Memory B cell (primary cell): ENCODE results near the gene NPDC1.
"Not testable (repeated sequence)": the region's sequence is repeated elsewhere in the genome, so short reads cannot be mapped to it uniquely, and the experiment has no call there.

Experiments
- ATAC-seq: fragments of 150-1000 bp; cut with Tn5 transposase; 2 replicates; pipeline ENCODE4 v1.10.0; 2021; ENCODE audit warnings: low read depth, mild to moderate bottlenecking, moderate library complexity
- DNase-seq, 2 donors: peaks; one replicate each; pipeline ENCODE4 v3.0.0; 2022; ENCODE audit warnings: low spot score in 2 of 2
- H3K27ac Mint-ChIP-seq: one replicate; pipeline ENCODE4 v1.8.0; 2022; ENCODE audit warnings: mild to moderate bottlenecking, moderate library complexity, mixed read lengths
- H3K27me3 Mint-ChIP-seq: one replicate; pipeline ENCODE4 v1.8.0; 2022; ENCODE audit warnings: mixed read lengths
- H3K36me3 Mint-ChIP-seq: one replicate; pipeline ENCODE4 v1.8.0; 2022; ENCODE audit warnings: mild to moderate bottlenecking, mixed read lengths
- H3K4me1 Mint-ChIP-seq: one replicate; pipeline ENCODE4 v1.8.0; 2022; ENCODE audit warnings: mixed read lengths
- H3K4me3 Mint-ChIP-seq: one replicate; pipeline ENCODE4 v1.8.0; 2022; ENCODE audit warnings: mild to moderate bottlenecking, moderate library complexity, mixed read lengths
- H3K9me3 Mint-ChIP-seq: one replicate; pipeline ENCODE4 v1.8.0; 2022; ENCODE audit warnings: mixed read lengths

The NPDC1 gene

DNA sequence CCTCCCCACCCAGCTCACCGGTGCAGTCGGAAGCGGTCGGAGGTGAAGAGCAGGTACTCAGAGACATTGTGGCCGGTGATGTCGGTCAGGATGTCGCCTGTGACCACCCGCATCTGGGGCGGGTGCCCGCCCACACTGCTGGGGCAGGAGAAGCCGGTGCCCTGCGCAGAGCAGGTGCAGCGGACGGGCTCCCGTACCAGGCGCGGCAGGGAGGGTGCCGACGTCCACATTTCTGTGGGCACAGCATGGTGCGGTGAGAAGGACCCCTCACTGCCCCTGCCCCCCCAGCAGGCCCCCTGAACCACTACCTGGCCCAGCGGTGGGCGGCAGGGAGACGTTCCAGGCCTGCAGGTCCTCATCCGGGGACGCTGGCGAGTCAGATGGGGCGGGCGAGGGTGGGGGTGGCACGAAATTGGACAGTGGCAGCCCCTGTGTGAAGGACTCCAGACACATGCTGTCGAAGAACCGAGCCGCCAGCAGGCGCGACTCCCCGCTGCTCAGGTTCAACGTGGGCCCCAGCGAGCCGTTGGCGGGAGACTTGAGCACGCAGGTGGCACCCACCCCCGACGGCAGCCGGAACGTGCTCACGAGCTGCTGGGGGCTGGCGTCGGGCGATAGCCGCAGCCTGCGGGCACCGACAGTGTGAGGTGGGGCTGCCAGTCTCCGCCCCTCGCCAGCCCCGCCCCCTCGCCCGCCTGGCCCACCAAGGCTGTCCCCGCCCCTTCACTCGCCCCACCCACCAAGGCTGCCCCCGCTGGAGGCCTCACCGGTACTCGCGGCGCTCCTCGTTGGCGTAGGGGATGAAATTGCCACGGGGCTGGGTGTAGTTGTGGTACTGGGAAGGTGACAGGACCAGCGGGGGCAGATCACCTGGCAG is 33.0 kb downstream of the NPDC1 start:
- no peak for DNase-seq
- no peaks in the 10 kb centered on the region for H3K27me3 Mint-ChIP-seq

DNA sequence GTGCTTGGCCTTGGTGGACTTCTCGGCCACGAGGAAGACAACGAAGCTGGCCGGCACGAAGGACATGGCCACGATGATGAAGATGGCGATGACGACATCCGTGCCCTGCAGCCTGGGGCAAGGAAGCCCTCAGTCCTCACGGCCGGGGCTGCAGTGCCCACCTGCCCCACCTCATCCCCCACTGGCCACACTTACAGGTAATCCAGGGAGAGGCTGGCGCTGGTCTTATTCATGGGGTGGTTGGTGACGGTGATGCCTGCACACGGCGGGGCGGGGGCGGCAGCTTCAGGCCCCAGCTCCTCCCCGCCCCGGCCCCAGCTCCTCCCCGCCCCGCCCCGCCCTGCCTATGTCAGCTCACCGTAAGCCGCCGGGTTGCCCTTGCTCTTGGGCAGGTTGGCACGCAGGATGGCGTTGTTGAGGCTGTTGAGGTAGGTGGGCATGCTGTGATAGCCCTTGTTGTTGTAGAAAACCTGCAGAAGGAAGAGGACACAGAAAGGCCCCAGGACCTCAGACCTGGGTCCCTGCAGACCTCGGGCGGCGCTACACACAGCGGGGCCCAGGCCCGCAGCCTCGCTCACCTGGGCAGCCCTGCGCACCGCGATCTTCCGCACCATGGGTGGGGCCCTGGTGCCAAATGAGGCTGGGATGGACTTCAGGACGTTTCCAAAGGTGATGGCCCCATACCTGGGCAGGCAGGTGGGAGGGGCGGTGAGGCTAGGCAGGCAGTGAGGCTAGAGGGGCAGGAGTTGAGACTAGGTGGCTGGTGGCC is 33.9 kb downstream of the NPDC1 start:
- peaks cover 6% of the 10 kb centered on the region for H3K36me3 Mint-ChIP-seq
- no peaks in the 10 kb centered on the region for H3K27me3 Mint-ChIP-seq
- ATAC-seq (no peak), DNase-seq (no peak)
- H3K27ac Mint-ChIP-seq = no peak overlapping the region
- no peak overlapping the region for H3K4me3 Mint-ChIP-seq
- no peaks in the 10 kb centered on the region for H3K9me3 Mint-ChIP-seq
- H3K4me1 Mint-ChIP-seq = no peaks in the 10 kb centered on the region

More for the DNA sequence above, 33.0 kb downstream of the NPDC1 start:
- no peak for ATAC-seq
- Mint-ChIP-seq H3K27ac (no peak overlapping the region), H3K36me3 (peaks cover 7% of the 10 kb centered on the region), H3K4me1 (no peaks in the 10 kb centered on the region), H3K4me3 (no peak overlapping the region), H3K9me3 (no peaks in the 10 kb centered on the region)

DNA sequence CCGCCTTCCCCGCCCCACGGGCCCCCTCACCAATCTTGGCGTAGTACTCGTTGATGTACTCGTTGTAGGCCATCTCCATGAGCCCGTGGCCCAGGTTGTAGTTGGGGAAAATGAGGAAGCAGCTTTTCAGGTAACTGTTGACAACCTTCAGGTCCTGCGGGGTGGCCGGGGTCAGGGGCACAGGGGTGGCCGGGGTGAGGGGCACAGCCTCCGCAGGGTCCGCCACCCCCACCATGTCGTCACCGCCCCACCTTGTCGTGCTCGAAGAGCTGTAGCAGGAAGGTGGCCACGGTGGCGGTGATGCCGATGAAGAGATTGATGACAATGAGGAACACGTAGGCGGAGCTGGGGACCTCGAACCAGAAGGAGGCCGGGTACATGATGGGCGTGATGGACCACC is 34.8 kb downstream of the NPDC1 start:
- Mint-ChIP-seq H3K36me3 (peaks cover 6% of the 10 kb centered on the region), H3K27ac (no peak overlapping the region), H3K4me3 (no peak overlapping the region), H3K9me3 (no peaks in the 10 kb centered on the region), H3K27me3 (peaks cover 2% of the 10 kb centered on the region), H3K4me1 (no peaks in the 10 kb centered on the region)
- ATAC-seq (no peak), DNase-seq (no peak)

DNA sequence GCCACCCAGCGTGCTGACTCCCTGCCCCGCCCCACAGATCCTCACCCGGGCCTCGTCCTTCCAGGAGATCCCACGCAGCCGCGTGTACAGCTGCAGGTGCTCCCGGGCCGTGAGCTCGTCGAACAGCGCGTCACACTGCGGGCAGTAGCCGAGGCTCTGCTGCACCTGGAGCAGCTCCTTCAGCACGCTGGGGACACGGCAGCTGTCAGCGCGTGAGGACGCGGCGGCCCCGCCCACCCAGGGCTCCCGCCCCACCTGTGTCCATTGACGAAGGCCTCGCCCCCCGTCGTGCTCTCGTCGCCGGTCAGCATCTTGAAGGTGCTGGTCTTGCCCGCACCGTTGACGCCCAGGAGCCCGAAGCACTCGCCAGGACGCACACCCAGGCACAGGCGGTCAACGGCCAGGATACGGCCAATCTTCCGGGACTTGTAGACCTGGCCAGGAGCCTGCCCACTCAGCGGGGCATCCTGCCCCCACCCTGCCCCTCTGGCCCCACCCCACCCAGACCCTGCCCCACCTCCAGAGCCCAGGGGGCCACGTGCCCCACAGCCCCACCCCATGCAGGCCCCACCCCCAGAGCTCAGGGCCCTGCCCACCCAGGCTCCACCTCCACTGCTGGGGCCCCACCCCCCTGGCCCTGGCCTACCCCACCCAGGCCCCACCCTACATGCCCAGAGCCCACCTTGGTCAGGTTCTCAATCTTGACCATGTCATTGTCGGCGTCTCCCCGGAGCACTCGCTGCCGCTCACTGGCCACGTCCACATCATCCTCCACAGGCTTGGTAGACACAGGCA is 35.8 kb downstream of the NPDC1 start:
- no peaks in the 10 kb centered on the region for H3K9me3 Mint-ChIP-seq
- peaks cover 2% of the 10 kb centered on the region for H3K27me3 Mint-ChIP-seq
- ATAC-seq = no peak
- no peaks in the 10 kb centered on the region for H3K4me1 Mint-ChIP-seq
- H3K4me3 Mint-ChIP-seq = no peak overlapping the region
- H3K36me3 Mint-ChIP-seq = peaks cover 6% of the 10 kb centered on the region
- H3K27ac Mint-ChIP-seq = no peak overlapping the region
- DNase-seq = no peak

GRCh38 chr9:137009217-137009616 is 36.8 kb downstream of the NPDC1 start:
- Mint-ChIP-seq H3K36me3 (peaks cover 6% of the 10 kb centered on the region), H3K27ac (no peak overlapping the region), H3K27me3 (peaks cover 2% of the 10 kb centered on the region), H3K4me3 (no peak overlapping the region), H3K9me3 (peaks cover 3% of the 10 kb centered on the region), H3K4me1 (no peaks in the 10 kb centered on the region)
- DNase-seq = no peak
- ATAC-seq = no peak

- Mint-ChIP-seq H3K27me3 (peaks cover 2% of the 10 kb centered on the region), H3K4me3 (no peak overlapping the region), H3K27ac (no peak overlapping the region), H3K4me1 (no peaks in the 10 kb centered on the region), H3K36me3 (peaks cover 6% of the 10 kb centered on the region), H3K9me3 (peaks cover 3% of the 10 kb centered on the region)
- no peak for DNase-seq
- no peak for ATAC-seq
Observed at GRCh38 chr9:137008312-137008711, 37.7 kb downstream of the NPDC1 start.

GRCh38 chr9:137007816-137008270 is 38.1 kb downstream of the NPDC1 start:
- Mint-ChIP-seq H3K4me1 (no peaks in the 10 kb centered on the region), H3K27me3 (peaks cover 2% of the 10 kb centered on the region), H3K27ac (no peak overlapping the region), H3K4me3 (no peak overlapping the region), H3K36me3 (peaks cover 6% of the 10 kb centered on the region), H3K9me3 (peaks cover 3% of the 10 kb centered on the region)
- DNase-seq (no peak), ATAC-seq (no peak)

- H3K27ac Mint-ChIP-seq = no peak overlapping the region
- H3K4me1 Mint-ChIP-seq = no peaks in the 10 kb centered on the region
- H3K27me3 Mint-ChIP-seq = peaks cover 2% of the 10 kb centered on the region
- ATAC-seq (no peak), DNase-seq (no peak)
- H3K9me3 Mint-ChIP-seq = peaks cover 3% of the 10 kb centered on the region
- peaks cover 6% of the 10 kb centered on the region for H3K36me3 Mint-ChIP-seq
- no peak overlapping the region for H3K4me3 Mint-ChIP-seq
Observed at GRCh38 chr9:137007108-137007815, 38.7 kb downstream of the NPDC1 start.

DNA sequence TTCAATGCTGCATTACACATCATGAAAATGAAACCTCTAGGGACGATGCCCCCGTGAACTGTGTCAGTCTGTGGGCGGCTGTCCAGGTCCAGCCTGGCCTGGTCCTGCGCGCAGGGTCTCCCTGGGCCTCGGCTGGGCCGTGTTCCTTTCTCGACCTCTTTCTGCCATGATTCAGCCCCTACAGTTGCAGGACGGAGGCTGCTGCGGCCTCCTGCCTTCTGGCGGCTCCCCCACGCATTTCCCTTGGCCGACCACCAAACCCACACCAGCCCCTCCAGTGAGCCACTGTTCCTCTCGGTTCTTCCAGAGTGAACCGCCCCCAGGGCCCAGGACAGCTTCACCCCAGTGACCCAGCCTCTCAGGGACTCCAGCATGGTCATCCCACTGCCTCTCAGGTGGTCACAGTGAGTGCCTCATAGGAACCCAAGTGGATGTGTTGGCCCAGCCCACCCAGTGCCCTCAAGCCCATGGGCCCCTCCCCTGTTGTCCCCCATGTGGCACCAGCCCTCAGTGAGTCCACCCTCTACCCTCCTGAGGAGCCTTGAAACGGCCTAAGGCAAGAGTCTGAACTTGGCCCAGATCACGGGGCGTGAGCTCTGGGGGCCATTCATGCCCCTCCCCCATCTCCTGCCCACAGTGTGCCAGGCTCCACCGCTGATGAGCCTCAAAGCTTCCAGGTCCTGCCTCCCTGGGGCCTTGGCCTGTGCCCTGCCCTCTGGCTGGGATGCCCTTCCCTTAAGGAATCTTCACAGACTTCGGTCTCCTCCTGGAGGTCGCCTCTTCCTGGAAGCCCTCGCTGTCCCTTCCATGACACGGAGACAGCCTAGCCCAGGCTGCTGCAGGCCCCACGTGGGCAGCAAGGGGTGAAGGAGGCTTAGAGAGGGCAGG is 39.6 kb downstream of the NPDC1 start:
- ATAC-seq (no peak), DNase-seq (no peak)
- Mint-ChIP-seq H3K4me3 (no peak overlapping the region), H3K9me3 (peaks cover 3% of the 10 kb centered on the region), H3K4me1 (no peaks in the 10 kb centered on the region), H3K36me3 (peaks cover 2% of the 10 kb centered on the region), H3K27me3 (peaks cover 2% of the 10 kb centered on the region), H3K27ac (no peak overlapping the region)

DNA sequence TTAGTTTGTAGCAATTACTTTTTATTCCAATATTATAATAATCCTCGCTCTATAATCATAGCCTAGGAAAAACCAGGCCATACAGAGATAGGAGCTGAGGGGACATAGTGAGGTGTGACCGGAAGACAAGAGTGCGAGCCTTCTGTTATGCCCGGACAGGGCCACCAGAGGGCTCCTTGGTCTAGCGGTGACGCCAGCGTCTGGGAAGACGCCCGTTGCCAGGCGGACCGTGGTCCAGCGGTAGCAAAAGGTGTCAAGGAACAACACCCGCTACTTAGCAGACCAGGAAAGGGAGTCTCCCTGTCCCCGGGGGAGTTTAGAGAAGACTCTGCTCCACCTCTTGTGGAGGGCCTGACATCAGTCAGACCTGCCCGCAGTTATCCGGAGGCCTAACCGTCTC is 41.7 kb downstream of the NPDC1 start:
- H3K4me1 Mint-ChIP-seq, H3K4me3 Mint-ChIP-seq, H3K27me3 Mint-ChIP-seq, H3K9me3 Mint-ChIP-seq, H3K27ac Mint-ChIP-seq, H3K36me3 Mint-ChIP-seq, DNase-seq, ATAC-seq: not testable (repeated sequence)

- H3K9me3 Mint-ChIP-seq = peaks cover 3% of the 10 kb centered on the region
- H3K36me3 Mint-ChIP-seq = no peaks in the 10 kb centered on the region
- H3K4me3 Mint-ChIP-seq = no peak overlapping the region
- peaks cover 4% of the 10 kb centered on the region for H3K27me3 Mint-ChIP-seq
- no peak overlapping the region for H3K27ac Mint-ChIP-seq
- no peak for DNase-seq
- ATAC-seq = no peak
- H3K4me1 Mint-ChIP-seq = peaks cover 13% of the 10 kb centered on the region
Observed at GRCh38 chr9:137002646-137003041, 43.3 kb downstream of the NPDC1 start.

- Mint-ChIP-seq H3K36me3 (no peaks in the 10 kb centered on the region), H3K9me3 (peaks cover 3% of the 10 kb centered on the region), H3K27me3 (peaks cover 4% of the 10 kb centered on the region), H3K4me1 (peaks cover 15% of the 10 kb centered on the region), H3K27ac (no peak overlapping the region), H3K4me3 (no peak overlapping the region)
- ATAC-seq (no peak), DNase-seq (no peak)
Observed at GRCh38 chr9:137001857-137002645, 43.9 kb downstream of the NPDC1 start.
